H1 (cell line): ENCODE results near the gene MED31. TPM values are rescaled to one million over a fixed set of nuclear protein-coding genes. Genes with fewer than 3 reads are reported as not detected.

Experiments used
- CTCF ChIA-PET: fragments of 300-600 bp; sonication (Branson Sonifier 250); formaldehyde crosslinking; loops from one replicate; lab custom pipeline; 2021; ENCODE audit not compliant: partially characterized antibody; lab: Charles Lee
- POLR2A ChIA-PET: fragments of 300-600 bp; sonication (Branson Sonifier 250); formaldehyde crosslinking; loops from one replicate; lab custom pipeline; 2021; ENCODE audit warnings: inconsistent platforms; ENCODE audit not compliant: partially characterized antibody; lab: Charles Lee
- DNase-seq, 2 experiments: peaks; one replicate each; pipeline versions ENCODE4 v3.0.0 to v3.0.0-alpha.2; 2010 to 2022; ENCODE audit warnings: low spot score in 2 of 2, low read depth in 1 of 2, mixed read lengths in 1 of 2
- FAIRE-seq: peaks from 2 replicates; lab custom pipeline; 2011; peaks lifted over from hg19 to GRCh38; lab: Jason Lieb, UNC
- H2AFZ ChIP-seq: 2 replicates; pipeline ENCODE4 v1.8.1; 2012; ENCODE audit warnings: low read length, inconsistent platforms
- H2AK5ac ChIP-seq: 2 replicates; pipeline ENCODE4 v1.6.1; 2013; ENCODE audit warnings: low read depth, low read length
- H2BK120ac ChIP-seq: replicated peaks from 2 replicates; pipeline ENCODE3; 2013; ENCODE audit warnings: low read depth, low read length, inconsistent platforms
- H2BK12ac ChIP-seq: 2 replicates; pipeline ENCODE4 v1.6.1; 2013; ENCODE audit warnings: low read depth, low read length
- H2BK15ac ChIP-seq: 2 replicates; pipeline ENCODE4 v1.6.1; 2013; ENCODE audit warnings: low read length
- H2BK20ac ChIP-seq: 2 replicates; pipeline ENCODE4 v1.6.1; 2013; ENCODE audit warnings: low read length
- H2BK5ac ChIP-seq: 2 replicates; pipeline ENCODE4 v1.6.1; 2013; ENCODE audit warnings: low read depth, low read length
- H3K14ac ChIP-seq: 2 replicates; pipeline ENCODE4 v1.6.1; 2013; ENCODE audit warnings: inconsistent platforms; ENCODE audit not compliant: insufficient read length
- H3K18ac ChIP-seq: 2 replicates; pipeline ENCODE4 v1.6.1; 2013; ENCODE audit warnings: low read length; ENCODE audit errors: extremely low read depth
- H3K23ac ChIP-seq: 2 replicates; pipeline ENCODE4 v1.6.1; 2013; ENCODE audit warnings: inconsistent platforms; ENCODE audit not compliant: insufficient read length
- H3K23me2 ChIP-seq: 2 replicates; pipeline ENCODE4 v1.6.1; 2013; ENCODE audit warnings: low read depth, low read length
- H3K27ac ChIP-seq: 2 replicates; pipeline ENCODE4 v1.6.1; 2011; ENCODE audit warnings: low read depth, low read length, inconsistent platforms
- H3K27me3 ChIP-seq, 4 experiments: replicated peaks in 1 of 4; 1 replicate in 1 of 4; 2 replicates in 3 of 4; pipeline versions ENCODE4 v1.6.1 to v1.8.1; 2011 to 2013; ENCODE audit warnings: low read length in 3 of 4, mild to moderate bottlenecking in 3 of 4, inconsistent platforms in 2 of 4, mixed read lengths in 2 of 4, moderate library complexity in 1 of 4; ENCODE audit not compliant: control insufficient read depth in 3 of 4, insufficient read depth in 3 of 4; ENCODE audit errors: extremely low read depth in 1 of 4
- H3K36me3 ChIP-seq, 4 experiments: 2 replicates each; pipeline versions ENCODE4 v1.6.1 to v1.8.1; 2011 to 2013; ENCODE audit warnings: mild to moderate bottlenecking in 4 of 4, low read length in 3 of 4, moderate library complexity in 2 of 4, control low read depth in 1 of 4, inconsistent platforms in 1 of 4; ENCODE audit not compliant: insufficient read depth in 4 of 4, control insufficient read depth in 2 of 4
- H3K4ac ChIP-seq: replicated peaks from 2 replicates; pipeline ENCODE3; 2013; ENCODE audit warnings: low read length, low read depth, mixed read lengths, inconsistent platforms; ENCODE audit not compliant: insufficient read length
- H3K4me1 ChIP-seq, 4 experiments: replicated peaks in 1 of 4; 1 replicate in 1 of 4; 2 replicates in 3 of 4; pipeline versions ENCODE4 v1.6.1 to v1.8.1; 2011 to 2013; ENCODE audit warnings: low read length in 3 of 4, inconsistent platforms in 2 of 4, mixed read lengths in 1 of 4; ENCODE audit not compliant: insufficient read depth in 4 of 4, control insufficient read depth in 3 of 4
- H3K4me2 ChIP-seq, 2 experiments: 2 replicates each; pipeline versions ENCODE4 v1.6.1 to v1.8.1; 2011 to 2013; ENCODE audit warnings: low read depth in 2 of 2, low read length in 2 of 2, control low read depth in 1 of 2, inconsistent platforms in 1 of 2, mild to moderate bottlenecking in 1 of 2; ENCODE audit not compliant: insufficient read depth in 1 of 2
- H3K4me3 ChIP-seq, 4 experiments: fragments of 200-600, 300-600 bp in 1 of 4; sonication (generic), shearing (Covaris generic), sonication (Bioruptor Twin) in 1 of 4; 2 replicates each; pipeline versions ENCODE4 v1.5.1 to v1.8.1; 2011 to 2016; ENCODE audit warnings: low read length in 4 of 4, low read depth in 3 of 4, control low read depth in 2 of 4, inconsistent platforms in 2 of 4, mild to moderate bottlenecking in 2 of 4, mixed read lengths in 1 of 4, moderate library complexity in 1 of 4; ENCODE audit not compliant: insufficient read depth in 2 of 4; ENCODE audit errors: extremely low read depth in 1 of 4
- H3K56ac ChIP-seq: replicated peaks from 2 replicates; pipeline ENCODE3; 2013; ENCODE audit warnings: low read depth, mild to moderate bottlenecking, mixed read lengths, low read length, inconsistent platforms; ENCODE audit not compliant: insufficient read length
- H3K79me1 ChIP-seq: 2 replicates; pipeline ENCODE4 v1.6.1; 2013; ENCODE audit warnings: low read depth, low read length, control low read depth
- H3K79me2 ChIP-seq, 2 experiments: 2 replicates each; pipeline versions ENCODE4 v1.6.1 to v1.8.1; 2012 to 2013; ENCODE audit warnings: low read length in 2 of 2, mild to moderate bottlenecking in 2 of 2, inconsistent platforms in 1 of 2; ENCODE audit not compliant: insufficient read depth in 2 of 2, control insufficient read depth in 1 of 2
- H3K9ac ChIP-seq, 4 experiments: replicated peaks in 1 of 4; 1 replicate in 1 of 4; 2 replicates in 3 of 4; pipeline versions ENCODE4 v1.6.1 to v1.8.1; 2011 to 2013; ENCODE audit warnings: low read depth in 3 of 4, low read length in 3 of 4, control low read depth in 2 of 4, mild to moderate bottlenecking in 2 of 4, moderate library complexity in 2 of 4, inconsistent platforms in 1 of 4; ENCODE audit errors: extremely low read depth in 1 of 4
- H3K9me3 ChIP-seq, 2 experiments: 2 replicates each; pipeline versions ENCODE4 v1.6.1 to v1.8.1; 2012 to 2013; ENCODE audit warnings: mild to moderate bottlenecking in 2 of 2, moderate library complexity in 2 of 2, control low read depth in 1 of 2, inconsistent platforms in 1 of 2, low read depth in 1 of 2, low read length in 1 of 2, mixed read lengths in 1 of 2; ENCODE audit not compliant: insufficient read depth in 2 of 2
- H4K20me1 ChIP-seq, 2 experiments: replicated peaks in 1 of 2; 2 replicates each; pipeline versions ENCODE3 to v1.8.1; 2011 to 2013; ENCODE audit warnings: inconsistent platforms in 2 of 2, low read length in 2 of 2, mild to moderate bottlenecking in 1 of 2; ENCODE audit not compliant: insufficient read depth in 2 of 2, control insufficient read depth in 1 of 2
- H4K5ac ChIP-seq: 2 replicates; pipeline ENCODE4 v1.6.1; 2013; ENCODE audit warnings: low read length, low read depth, mixed read lengths, inconsistent platforms; ENCODE audit not compliant: insufficient read length
- H4K8ac ChIP-seq: 2 replicates; pipeline ENCODE4 v1.8.0; 2013; ENCODE audit warnings: mild to moderate bottlenecking, moderate library complexity, low read length, inconsistent platforms; ENCODE audit not compliant: insufficient read depth; ENCODE audit errors: extremely low read depth
- H4K91ac ChIP-seq: replicated peaks from 2 replicates; pipeline ENCODE3; 2013; ENCODE audit warnings: low read length, mixed read lengths, inconsistent platforms; ENCODE audit not compliant: insufficient read length
- CEBPB ChIP-seq: IDR thresholded peaks from 2 replicates; pipeline ENCODE4 v1.6.1; 2012; ENCODE audit warnings: low read depth, low read length
- KDM4A ChIP-seq: IDR thresholded peaks from one replicate; pipeline ENCODE4 v1.7.1; 2012; ENCODE audit warnings: low read depth, mild to moderate bottlenecking, moderate library complexity, low read length, inconsistent platforms; ENCODE audit not compliant: severe bottlenecking
- PHF8 ChIP-seq: fragments of 200-600 bp; sonication (generic); conservative IDR thresholded peaks from 2 replicates; pipeline ENCODE4 v1.7.1; 2012; ENCODE audit warnings: low read depth, mild to moderate bottlenecking, inconsistent platforms, low read length, moderate library complexity
- SUZ12 ChIP-seq: fragments of 200-600 bp; sonication (generic); IDR thresholded peaks from 2 replicates; pipeline ENCODE4 v1.6.1; 2012; ENCODE audit warnings: mild to moderate bottlenecking, inconsistent platforms, low read length, moderate library complexity, mixed read lengths
- TCF12 ChIP-seq: IDR thresholded peaks from 2 replicates; pipeline ENCODE4 v1.6.1; 2011; ENCODE audit warnings: low read depth, mild to moderate bottlenecking, low read length
- WGBS, 2 experiments: shearing (Covaris generic) in 1 of 2; methylation state at CpG; one replicate each; pipeline versions ENCODE4 v1.1.6 to v1.1.7; 2013 to 2015; ENCODE audit warnings: low lambda C conversion rate in 2 of 2, mixed read lengths in 2 of 2, inconsistent platforms in 1 of 2, low coverage in 1 of 2, missing lambda C conversion rate in 1 of 2; ENCODE audit not compliant: insufficient replicate concordance in 2 of 2, insufficient coverage in 1 of 2, insufficient read length in 1 of 2; ENCODE audit errors: extremely low coverage in 1 of 2, missing lambda C conversion rate in 1 of 2; 5-methylcytosine and 5-hydroxymethylcytosine counted together
- polyA plus RNA-seq, 7 experiments: library from polyadenylated mRNA; depleted of rRNA in 3 of 7; stranded (reverse) in 5 of 7; unstranded in 2 of 7; fragments of >200 nt in 5 of 7; fragments of 200-250 nt in 2 of 7; gene quantifications; 1 replicate in 5 of 7; 2 replicates in 1 of 7; 4 replicates in 1 of 7; pipeline versions ENCODE4 v1.2.1 to v1.2.3, GENCODE V29; 2011 to 2013; ENCODE audit warnings: missing spikeins in 2 of 7, mixed read lengths in 2 of 7
- total RNA-seq: library from RNA; stranded (reverse); fragmentation: NEBNext Ultra II Directional; extraction: Animal tissue kit (Norgen Biotek cat#: 25700); gene quantifications from 2 replicates; pipeline ENCODE4 v1.2.1, GENCODE V29; 2021
- TF ChIP-seq, protein P1 (sequence below): IDR thresholded peaks from 2 replicates; pipeline ENCODE4 v1.6.1; 2011; ENCODE audit warnings: low read depth, mild to moderate bottlenecking, low read length; ENCODE audit not compliant: insufficient read depth
- TF ChIP-seq, protein P2 (sequence below): IDR thresholded peaks from 2 replicates; pipeline ENCODE4 v1.6.1; 2012; ENCODE audit warnings: low read length, inconsistent platforms

Gene MED31
- total and polyA plus RNA-seq, 2 of the 8 experiments (the other 6 are each of a cell fraction or from before 2014, with no cell fraction given), result 4.6 to 12.3 TPM

- Histone ChIP-seq H2BK12ac (no peak overlapping the region), H4K91ac (no peak overlapping the region), H4K8ac (no peak overlapping the region), H3K18ac (no peak overlapping the region), H2BK120ac (no peak overlapping the region), H2AFZ (no peak overlapping the region), H3K4me3 (no peak overlapping the region), H4K5ac (no peak overlapping the region), H3K36me3 (no peaks in the 10 kb centered on the region), H2AK5ac (no peak overlapping the region), H3K9ac (no peak overlapping the region), H3K14ac (no peak overlapping the region), H3K9me3 (no peaks in the 10 kb centered on the region), H4K20me1 (no peaks in the 10 kb centered on the region), H3K23me2 (no peaks in the 10 kb centered on the region), H3K4me2 (no peak overlapping the region), H2BK15ac (no peak overlapping the region), H3K4ac (no peak overlapping the region), H3K23ac (no peak overlapping the region), H3K79me2 (no peaks in the 10 kb centered on the region), H3K56ac (no peak overlapping the region), H3K4me1 (no peaks in the 10 kb centered on the region; a peak in 1 of 7 replicates), H3K79me1 (no peaks in the 10 kb centered on the region), H3K27ac (no peak overlapping the region), H2BK5ac (no peak overlapping the region), H3K27me3 (no peaks in the 10 kb centered on the region), H2BK20ac (no peak overlapping the region)
- DNase-seq (no peak), FAIRE-seq (no peak)
- ChIA-PET POLR2A (no interaction called here), CTCF (interaction anchor here (0.6 to 3.2 kb wide), 8 partner anchors 9 to 216 kb away, joined by 3 to 17 read pairs (median 3); no protein-coding TSS in a partner anchor)
- WGBS, 2 experiments, result 94% methylated on average over 5 of the region's 7 CpGs; no CpG with 5 or more reads in 1 of the 2 experiments
- TF ChIP-seq, protein P1, sequence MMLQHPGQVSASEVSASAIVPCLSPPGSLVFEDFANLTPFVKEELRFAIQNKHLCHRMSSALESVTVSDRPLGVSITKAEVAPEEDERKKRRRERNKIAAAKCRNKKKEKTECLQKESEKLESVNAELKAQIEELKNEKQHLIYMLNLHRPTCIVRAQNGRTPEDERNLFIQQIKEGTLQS, result no peak
- no peak for TF ChIP-seq PHF8
- no peak for TF ChIP-seq SUZ12
- no peak for TF ChIP-seq CEBPB
- TF ChIP-seq, protein P2, sequence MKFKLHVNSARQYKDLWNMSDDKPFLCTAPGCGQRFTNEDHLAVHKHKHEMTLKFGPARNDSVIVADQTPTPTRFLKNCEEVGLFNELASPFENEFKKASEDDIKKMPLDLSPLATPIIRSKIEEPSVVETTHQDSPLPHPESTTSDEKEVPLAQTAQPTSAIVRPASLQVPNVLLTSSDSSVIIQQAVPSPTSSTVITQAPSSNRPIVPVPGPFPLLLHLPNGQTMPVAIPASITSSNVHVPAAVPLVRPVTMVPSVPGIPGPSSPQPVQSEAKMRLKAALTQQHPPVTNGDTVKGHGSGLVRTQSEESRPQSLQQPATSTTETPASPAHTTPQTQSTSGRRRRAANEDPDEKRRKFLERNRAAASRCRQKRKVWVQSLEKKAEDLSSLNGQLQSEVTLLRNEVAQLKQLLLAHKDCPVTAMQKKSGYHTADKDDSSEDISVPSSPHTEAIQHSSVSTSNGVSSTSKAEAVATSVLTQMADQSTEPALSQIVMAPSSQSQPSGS, result no peak
- no peak for TF ChIP-seq KDM4A
- no peak for TF ChIP-seq TCF12
Observed at GRCh38 chr17:6677946-6678345, 26.5 kb upstream of the MED31 start.
